Dendritic cell treated with granulocyte-macrophage colony-stimulating factor and Interleukin-4, amounts not matched to agents 40 ng/mL and 50 ng/mL, for 4 days (primary cell): ENCODE measurements around the gene MRPL53.

Source experiments
- H3K27ac Mint-ChIP-seq: one replicate; pipeline ENCODE4 v1.8.0; 2022; ENCODE audit warnings: mild to moderate bottlenecking, mixed read lengths
- H3K27me3 Mint-ChIP-seq: one replicate; pipeline ENCODE4 v1.8.0; 2022; ENCODE audit warnings: mild to moderate bottlenecking, mixed read lengths
- H3K36me3 Mint-ChIP-seq: one replicate; pipeline ENCODE4 v1.8.0; 2022; ENCODE audit warnings: low read depth, mixed read lengths
- H3K4me1 Mint-ChIP-seq: one replicate; pipeline ENCODE4 v1.8.0; 2022; ENCODE audit warnings: low read depth, mixed read lengths
- H3K4me3 Mint-ChIP-seq: one replicate; pipeline ENCODE4 v1.8.0; 2022; ENCODE audit warnings: mild to moderate bottlenecking, moderate library complexity, mixed read lengths
- H3K9me3 Mint-ChIP-seq: one replicate; pipeline ENCODE4 v1.8.0; 2022; ENCODE audit warnings: mixed read lengths
- intact Hi-C: fragments of 100-400 bp; cut with micrococcal nuclease; formaldehyde crosslinking; loops from one replicate; pipeline ENCODE4 v1.15.0; 2022

The MRPL53 gene

DNA sequence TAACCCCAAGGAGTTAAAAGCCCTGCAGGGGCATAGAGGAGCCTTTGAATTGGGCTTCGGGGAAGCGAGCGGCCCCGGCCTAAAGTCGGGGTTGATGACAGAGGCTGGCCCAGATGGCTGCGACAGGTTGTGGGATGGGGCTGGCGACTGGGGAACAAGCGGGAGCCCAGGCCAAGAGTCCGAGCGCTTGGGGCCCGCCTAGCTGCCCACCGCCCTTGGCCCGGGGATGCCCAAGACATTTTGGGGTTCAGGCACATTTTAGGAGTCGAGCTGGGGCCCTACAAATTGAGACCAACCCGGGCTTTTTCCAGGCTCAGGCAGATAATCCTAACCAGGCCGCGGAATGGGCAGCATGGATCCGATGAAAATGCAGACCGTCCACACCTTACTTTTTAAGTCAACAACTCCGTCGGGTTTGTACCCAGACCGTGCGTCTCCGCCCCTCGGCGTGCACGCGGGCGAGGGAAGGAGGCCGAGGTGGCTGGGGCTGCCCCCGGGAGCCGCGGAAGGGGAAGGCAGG is 31.2 kb downstream of the MRPL53 start:
- peak overlapping the region; percentile 62 for H3K4me3 Mint-ChIP-seq
- peaks cover 65% of the 10 kb centered on the region for H3K27me3 Mint-ChIP-seq
- peaks cover 6% of the 10 kb centered on the region for H3K36me3 Mint-ChIP-seq
- intact Hi-C loops: loop anchor here (2.0 kb wide), 1 partner anchor 14 kb away; the partner anchor contains the start of gene INO80B
- H3K9me3 Mint-ChIP-seq: no peaks in the 10 kb centered on the region
- H3K4me1 Mint-ChIP-seq: peaks cover 71% of the 10 kb centered on the region
- peak overlapping the region; percentile 61 for H3K27ac Mint-ChIP-seq

DNA sequence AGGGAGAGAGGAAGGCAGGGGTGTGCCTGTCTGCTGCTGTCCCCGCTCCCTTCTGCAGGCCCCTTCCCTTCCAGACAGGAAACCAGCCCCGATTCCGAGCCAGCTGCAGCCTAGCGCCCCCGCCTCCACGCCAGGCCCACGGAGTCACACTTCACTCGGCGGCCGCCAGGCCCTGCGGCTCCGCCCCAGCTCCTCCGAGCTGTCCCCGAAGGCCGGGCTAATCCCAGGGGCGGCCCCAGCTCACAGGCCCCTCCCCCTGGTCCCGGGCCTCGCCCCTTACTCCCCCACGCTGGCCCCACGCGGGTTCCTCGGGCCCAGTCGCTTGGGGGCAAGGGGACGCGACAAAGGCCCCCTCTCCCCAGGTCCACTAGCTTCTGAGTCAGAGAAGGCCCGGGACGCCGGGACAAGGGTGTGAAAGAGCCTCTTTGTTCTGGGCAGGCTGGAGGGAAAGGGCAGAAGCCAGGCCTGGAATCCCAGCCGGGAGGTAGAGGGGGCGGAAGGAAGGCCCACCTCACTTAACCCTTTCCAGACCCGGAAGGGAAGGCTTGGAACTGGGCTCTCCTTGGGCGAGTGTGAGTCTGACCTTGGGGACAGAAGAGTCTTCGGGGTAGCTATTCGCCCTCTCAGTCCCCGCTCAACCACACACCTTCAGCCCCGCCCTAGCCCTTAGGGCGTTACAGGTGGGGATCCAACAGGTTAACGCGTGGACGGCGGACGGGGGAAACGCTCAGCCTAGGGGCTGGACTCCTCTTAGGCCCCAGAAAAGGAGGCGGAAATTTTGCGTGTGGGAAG is 31.9 kb downstream of the MRPL53 start:
- Mint-ChIP-seq H3K27me3 (peaks cover 63% of the 10 kb centered on the region), H3K4me1 (peaks cover 77% of the 10 kb centered on the region), H3K9me3 (no peaks in the 10 kb centered on the region), H3K27ac (peak overlapping the region; percentile 61), H3K36me3 (peaks cover 6% of the 10 kb centered on the region), H3K4me3 (peak overlapping the region; percentile 62)
- intact Hi-C loops: loop anchor here (2.0 kb wide), 1 partner anchor 14 kb away; the partner anchor contains the start of gene INO80B

DNA sequence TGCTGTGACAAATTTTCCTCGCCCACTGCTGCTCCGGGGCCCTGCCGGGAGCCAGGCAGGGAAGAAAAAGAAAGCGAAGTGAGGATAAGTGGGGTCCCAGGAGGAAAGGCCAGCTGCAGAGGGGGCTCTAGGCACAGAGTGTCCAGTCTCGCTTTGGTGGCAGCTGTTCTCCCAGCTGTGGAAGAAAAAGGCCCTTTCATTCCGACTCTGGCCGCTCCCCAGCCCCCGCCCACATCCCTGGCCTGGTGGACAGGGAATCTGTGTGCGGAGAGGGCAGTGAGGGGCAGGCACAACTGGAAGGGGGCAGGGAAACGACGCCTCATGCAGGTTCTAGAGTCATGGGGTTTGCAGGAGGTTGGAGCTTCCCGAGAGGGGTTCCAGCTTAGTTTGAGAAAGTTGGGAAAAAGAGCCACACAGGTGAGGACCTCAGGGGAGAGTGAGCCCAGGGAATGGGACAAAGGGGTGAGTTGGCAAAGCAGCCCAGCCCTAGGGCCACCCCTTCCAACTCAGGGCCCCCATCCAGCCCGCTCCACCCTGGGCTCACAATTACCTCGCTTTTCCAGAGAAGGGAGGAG is 32.6 kb downstream of the MRPL53 start:
- intact Hi-C loops: loop anchor here (2.0 kb wide), 1 partner anchor 15 kb away; the partner anchor contains the start of gene INO80B
- Mint-ChIP-seq H3K27ac (peak overlapping the region; percentile 61), H3K4me3 (peak overlapping the region; percentile 62), H3K27me3 (peaks cover 58% of the 10 kb centered on the region), H3K9me3 (no peaks in the 10 kb centered on the region), H3K4me1 (peaks cover 79% of the 10 kb centered on the region), H3K36me3 (peaks cover 6% of the 10 kb centered on the region)

DNA sequence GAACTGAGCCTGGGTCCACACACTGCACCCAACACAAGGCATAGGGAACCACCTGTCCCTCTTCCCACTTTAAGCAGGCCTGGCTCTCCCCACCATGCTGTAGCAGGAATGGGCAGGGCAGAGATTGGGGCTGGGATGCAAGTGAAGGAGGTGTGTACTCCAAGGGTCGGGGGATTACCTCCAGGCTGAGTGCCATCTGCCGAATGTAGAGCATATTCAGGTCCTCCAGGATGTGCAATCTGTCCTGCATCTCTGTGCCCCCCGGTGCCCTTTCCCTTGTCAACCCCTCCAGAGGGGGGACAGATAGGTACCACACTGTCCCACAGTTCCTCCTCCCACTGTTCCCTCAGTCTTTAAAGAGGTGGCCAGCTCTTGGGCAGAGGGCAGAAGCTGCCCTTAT is 33.1 kb downstream of the MRPL53 start:
- Mint-ChIP-seq H3K4me1 (peaks cover 74% of the 10 kb centered on the region), H3K27ac (peak overlapping the region; percentile 61), H3K4me3 (no peak overlapping the region), H3K36me3 (peaks cover 6% of the 10 kb centered on the region), H3K27me3 (peaks cover 53% of the 10 kb centered on the region), H3K9me3 (no peaks in the 10 kb centered on the region)
- intact Hi-C loops: no loop called here

DNA sequence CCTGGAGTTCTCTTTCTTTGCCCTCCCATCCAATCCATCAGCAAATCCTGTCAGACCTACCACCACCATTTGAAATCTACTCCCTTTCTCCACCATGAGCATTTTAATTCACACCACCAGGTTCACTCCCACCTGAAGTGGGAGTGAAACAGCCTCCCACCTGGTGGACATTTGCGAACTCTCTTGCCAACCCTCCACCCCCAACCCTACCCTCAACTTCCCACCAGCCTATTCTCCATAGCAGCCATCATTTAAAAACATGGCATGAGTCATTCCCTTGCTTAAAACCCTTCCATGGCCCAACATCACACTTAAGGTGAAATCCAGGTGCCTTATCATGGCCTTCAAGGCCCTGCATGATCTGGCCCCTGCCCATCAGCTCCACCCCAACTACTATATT is 34.2 kb downstream of the MRPL53 start:
- Mint-ChIP-seq H3K9me3 (no peaks in the 10 kb centered on the region), H3K4me3 (no peak overlapping the region), H3K27me3 (peaks cover 44% of the 10 kb centered on the region), H3K27ac (peak overlapping the region; percentile 14), H3K36me3 (peaks cover 6% of the 10 kb centered on the region), H3K4me1 (peaks cover 67% of the 10 kb centered on the region)
- intact Hi-C loops: no loop called here

DNA sequence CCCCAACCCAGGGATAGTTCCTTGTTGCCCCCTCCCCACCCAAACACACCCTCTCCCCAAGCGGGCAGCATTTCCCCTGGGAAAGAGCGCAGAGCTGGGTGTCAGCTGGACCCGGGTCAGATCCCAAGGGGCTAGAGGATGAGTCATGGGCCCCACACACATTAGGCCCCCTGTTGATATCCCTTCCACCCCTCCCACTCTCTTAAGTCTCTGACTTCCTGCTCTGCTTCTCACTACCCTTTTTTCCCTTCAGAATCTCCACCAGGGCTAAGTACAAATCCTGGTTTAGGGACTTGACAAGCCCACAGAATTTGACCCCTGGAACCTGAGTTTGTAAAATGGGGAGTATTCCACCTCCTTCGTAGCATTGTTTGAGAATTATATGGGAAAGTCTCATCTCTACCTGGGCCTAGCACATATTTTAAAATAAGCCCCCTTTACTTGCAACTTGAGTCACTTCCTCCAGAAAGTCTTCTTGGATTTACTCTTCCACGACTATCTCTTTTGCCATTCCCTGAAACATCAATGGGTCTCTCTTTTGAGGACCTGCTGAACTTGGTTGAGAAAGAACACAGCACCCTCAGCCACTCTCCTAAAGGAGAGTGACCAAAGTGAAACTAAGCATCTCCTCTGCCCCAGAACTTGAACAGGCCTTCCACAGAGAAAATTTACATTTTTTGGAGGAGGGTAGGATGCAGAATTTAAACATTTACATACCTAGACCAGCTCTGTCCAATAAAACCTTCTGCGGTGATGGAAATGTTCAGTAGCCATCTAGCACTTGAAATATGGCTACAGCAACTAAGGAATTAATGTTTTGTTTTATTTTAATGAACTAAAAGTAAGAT is 35.4 kb downstream of the MRPL53 start:
- Mint-ChIP-seq H3K9me3 (no peaks in the 10 kb centered on the region), H3K27ac (peak overlapping the region; percentile 50), H3K4me3 (no peak overlapping the region), H3K4me1 (peaks cover 64% of the 10 kb centered on the region), H3K36me3 (peaks cover 6% of the 10 kb centered on the region), H3K27me3 (peaks cover 34% of the 10 kb centered on the region)
- intact Hi-C loops: no loop called here

DNA sequence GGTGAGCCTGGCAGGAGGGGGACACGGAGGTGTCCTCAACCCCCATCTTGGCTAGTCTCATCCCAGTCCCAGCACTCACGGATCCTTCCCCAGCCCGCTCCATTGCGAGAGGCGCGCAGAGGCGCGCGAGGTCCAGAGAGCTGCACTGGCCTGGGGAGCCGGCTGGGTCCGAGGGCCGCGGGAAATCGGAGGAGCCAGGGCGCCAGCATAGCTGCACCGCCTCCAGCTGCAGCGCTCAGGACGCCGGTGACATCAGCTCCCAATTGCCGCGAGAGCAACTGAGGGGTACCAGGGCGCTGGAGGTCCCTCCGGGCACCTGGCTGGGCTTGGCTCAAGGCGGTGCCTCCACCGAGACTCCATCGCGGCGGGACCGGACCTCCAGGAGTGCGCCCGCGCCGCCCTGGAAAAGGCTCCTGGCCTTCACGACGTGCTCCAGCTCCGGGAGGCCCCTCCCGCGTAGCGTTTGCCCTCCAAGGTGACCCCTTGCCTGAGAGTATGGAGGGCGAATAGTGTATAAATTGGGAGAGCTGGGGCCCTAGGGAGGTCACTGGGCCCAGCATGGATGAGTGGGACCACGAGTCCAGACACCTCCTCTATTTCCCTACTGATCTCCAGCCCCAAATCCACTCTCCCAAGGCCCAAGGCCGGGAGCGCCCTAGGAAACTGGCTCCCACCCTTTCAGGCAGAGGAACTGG is 36.2 kb downstream of the MRPL53 start:
- H3K4me3 Mint-ChIP-seq: no peak overlapping the region

DNA sequence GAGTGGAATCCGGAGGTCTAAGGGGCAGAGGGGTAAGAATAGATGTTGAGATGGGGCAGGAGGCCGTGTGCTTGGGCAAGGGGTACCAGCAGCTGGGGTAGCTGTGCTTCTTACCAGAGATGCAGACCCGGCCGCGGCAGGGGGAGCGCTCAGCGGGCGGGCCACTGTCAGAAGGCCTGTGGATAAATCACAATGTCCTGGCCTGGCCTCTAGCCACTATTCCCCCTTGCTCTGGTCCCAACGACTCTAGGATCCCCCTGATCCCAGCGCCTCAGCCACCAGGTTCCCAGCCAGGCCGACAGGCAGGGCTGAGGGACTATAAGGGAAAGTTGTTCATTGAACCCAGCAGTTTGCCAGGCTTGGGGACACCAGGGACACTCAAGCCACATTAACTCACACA is 42.0 kb downstream of the MRPL53 start:
- H3K9me3 Mint-ChIP-seq: no peaks in the 10 kb centered on the region
- H3K27ac Mint-ChIP-seq: no peak overlapping the region
- peaks cover under 1% of the 10 kb centered on the region for H3K4me1 Mint-ChIP-seq
- H3K36me3 Mint-ChIP-seq: peaks cover 34% of the 10 kb centered on the region
- no peaks in the 10 kb centered on the region for H3K27me3 Mint-ChIP-seq
- no peak overlapping the region for H3K4me3 Mint-ChIP-seq
- intact Hi-C loops: no loop called here

More for the DNA sequence above, 36.2 kb downstream of the MRPL53 start:
- peak overlapping the region; percentile 50 for H3K27ac Mint-ChIP-seq
- H3K9me3 Mint-ChIP-seq: no peaks in the 10 kb centered on the region
- intact Hi-C loops: no loop called here
- peaks cover 6% of the 10 kb centered on the region for H3K36me3 Mint-ChIP-seq
- H3K27me3 Mint-ChIP-seq: peaks cover 26% of the 10 kb centered on the region
- peaks cover 56% of the 10 kb centered on the region for H3K4me1 Mint-ChIP-seq

DNA sequence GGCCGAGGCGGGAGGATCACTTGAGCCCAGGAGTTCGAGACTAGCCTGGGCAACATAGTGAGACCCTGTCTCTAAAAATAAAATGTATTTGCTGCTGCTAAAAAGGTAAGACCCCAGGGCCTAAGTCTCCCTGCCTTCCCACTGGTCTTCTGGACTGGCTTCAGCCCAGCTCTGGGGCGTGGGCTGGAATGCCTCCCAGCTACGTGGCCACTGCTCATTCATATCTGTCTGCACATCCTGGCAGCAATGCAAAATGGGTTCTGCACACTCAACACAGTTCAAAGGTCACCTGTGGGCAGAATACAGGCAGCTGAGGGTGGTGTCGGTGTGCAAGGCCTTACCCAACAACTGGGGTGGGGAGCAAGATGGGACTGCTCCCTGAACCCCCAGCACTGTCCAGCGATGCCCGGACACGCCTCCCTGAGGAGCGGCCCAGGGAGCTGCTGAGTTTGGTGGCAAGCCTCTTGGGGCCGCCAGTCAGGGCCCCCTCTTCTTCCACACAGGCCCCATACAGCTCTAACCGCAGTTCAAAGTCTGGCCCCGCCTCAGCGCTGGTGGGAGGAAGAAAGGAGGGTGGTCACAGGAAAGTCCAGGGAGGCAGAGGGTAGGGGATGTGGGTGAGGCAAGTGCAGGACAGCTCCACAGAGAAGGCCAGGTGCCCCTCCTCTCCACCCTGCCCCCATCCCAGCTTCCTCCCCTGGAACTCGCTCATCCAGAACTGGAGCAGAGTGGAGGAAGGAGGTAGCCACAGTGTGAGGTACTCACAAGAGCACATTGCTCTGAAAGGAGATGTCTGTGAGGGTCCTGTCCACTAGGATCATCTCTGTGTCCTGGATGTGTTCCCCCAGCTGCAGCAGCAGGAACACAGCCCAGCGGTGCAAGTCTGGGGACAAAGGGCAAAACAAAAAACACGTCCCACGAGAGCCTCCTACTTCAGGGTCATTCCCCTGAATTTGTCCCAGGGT is 42.7 kb downstream of the MRPL53 start:
- intact Hi-C loops: no loop called here
- H3K27me3 Mint-ChIP-seq: no peaks in the 10 kb centered on the region
- H3K4me3 Mint-ChIP-seq: no peak overlapping the region
- H3K4me1 Mint-ChIP-seq: no peaks in the 10 kb centered on the region
- no peak overlapping the region for H3K27ac Mint-ChIP-seq
- peaks cover 41% of the 10 kb centered on the region for H3K36me3 Mint-ChIP-seq
- no peaks in the 10 kb centered on the region for H3K9me3 Mint-ChIP-seq

DNA sequence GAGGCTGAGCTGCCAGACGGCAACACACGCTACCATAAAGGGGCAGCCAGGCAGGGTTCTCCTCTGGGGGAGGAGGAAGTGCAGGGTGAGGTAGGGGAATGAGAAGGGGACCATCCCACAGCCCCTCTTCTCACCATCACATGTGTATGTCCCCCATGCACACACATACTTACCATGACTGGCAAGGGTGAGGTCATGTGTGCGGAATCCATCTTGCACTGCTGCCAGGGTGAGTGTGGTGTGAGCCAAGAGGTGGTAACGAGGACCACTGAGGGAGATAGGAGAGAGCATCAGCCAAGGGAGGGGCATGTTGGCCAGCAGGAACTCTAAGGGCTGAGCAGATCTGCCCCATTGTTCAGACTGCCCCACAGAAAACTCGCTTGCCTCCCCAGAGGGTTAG is 43.8 kb downstream of the MRPL53 start:
- Mint-ChIP-seq H3K4me3 (no peak overlapping the region), H3K4me1 (no peaks in the 10 kb centered on the region), H3K36me3 (peaks cover 42% of the 10 kb centered on the region), H3K27ac (no peak overlapping the region), H3K27me3 (no peaks in the 10 kb centered on the region), H3K9me3 (no peaks in the 10 kb centered on the region)
- intact Hi-C loops: no loop called here

DNA sequence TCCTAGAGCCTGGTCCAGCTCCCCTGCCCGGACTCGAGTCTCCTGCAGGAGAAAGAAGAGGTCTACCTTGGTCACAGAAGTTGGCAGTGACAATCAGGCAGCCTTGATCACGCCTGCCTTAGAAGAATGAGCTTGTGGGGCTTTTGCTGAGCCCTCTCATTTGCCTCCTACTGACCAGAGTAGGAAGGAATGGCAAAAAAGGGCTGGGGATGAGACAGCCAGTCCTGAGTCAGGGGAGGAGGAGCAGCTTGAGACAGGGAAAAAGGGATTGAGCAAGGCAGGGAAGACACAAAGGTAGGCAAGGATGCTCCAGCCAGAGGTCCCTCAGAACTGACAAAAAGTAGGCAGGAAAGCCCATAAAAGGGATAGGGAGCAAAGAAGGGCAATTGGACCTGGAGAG is 44.9 kb downstream of the MRPL53 start:
- peaks cover 4% of the 10 kb centered on the region for H3K4me1 Mint-ChIP-seq
- intact Hi-C loops: no loop called here
- no peaks in the 10 kb centered on the region for H3K9me3 Mint-ChIP-seq
- peaks cover 42% of the 10 kb centered on the region for H3K36me3 Mint-ChIP-seq
- peaks cover 4% of the 10 kb centered on the region for H3K27me3 Mint-ChIP-seq
- H3K4me3 Mint-ChIP-seq: no peak overlapping the region
- H3K27ac Mint-ChIP-seq: peak overlapping the region; percentile 1

DNA sequence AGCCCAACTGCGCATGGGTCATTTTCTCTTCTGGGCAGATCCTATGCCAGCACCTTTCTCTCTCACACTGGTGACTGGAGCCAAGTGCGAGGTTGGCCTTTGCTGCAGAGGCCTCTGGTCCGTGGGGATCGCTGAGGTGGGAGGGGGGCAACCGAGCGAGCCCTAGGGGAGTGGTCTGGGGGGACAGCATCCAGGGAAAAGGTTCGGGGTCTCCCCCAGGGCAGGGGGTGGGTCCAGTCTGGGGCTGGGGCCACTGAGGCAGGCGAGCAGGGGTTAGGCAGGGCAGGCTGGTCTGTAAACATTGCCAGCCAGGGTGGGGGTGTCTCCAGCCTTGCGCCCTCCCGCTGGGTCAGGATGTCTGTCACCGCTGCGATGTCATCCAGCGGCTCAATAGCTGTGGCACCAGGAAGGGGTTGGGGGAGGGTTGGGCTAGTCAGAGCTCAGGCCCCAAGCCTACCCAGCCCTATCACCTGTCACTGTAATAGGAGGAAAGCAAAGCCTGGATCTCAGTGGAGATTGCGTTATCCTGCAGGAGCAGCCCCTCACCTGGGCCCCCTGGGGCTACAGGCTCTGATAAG is 46.2 kb downstream of the MRPL53 start:
- no peaks in the 10 kb centered on the region for H3K9me3 Mint-ChIP-seq
- intact Hi-C loops: no loop called here
- H3K4me3 Mint-ChIP-seq: no peak overlapping the region
- peaks cover 51% of the 10 kb centered on the region for H3K36me3 Mint-ChIP-seq
- H3K4me1 Mint-ChIP-seq: peaks cover 15% of the 10 kb centered on the region
- H3K27me3 Mint-ChIP-seq: peaks cover 7% of the 10 kb centered on the region
- H3K27ac Mint-ChIP-seq: no peak overlapping the region
